Ovary (tissue), 3 donors: ENCODE measurements around the gene GNL2.

Source experiments
- CTCF ChIP-seq, 3 donors: fragments of 450-650 bp in 2 of 3; fragments of 200-600 bp in 1 of 3; IDR thresholded peaks; one replicate each; pipeline versions ENCODE4 v1.5.1 to v1.8.0; 2016 to 2022; ENCODE audit warnings: antibody characterized with exemption in 3 of 3, mild to moderate bottlenecking in 1 of 3
- EP300 ChIP-seq: sonication (generic); formaldehyde crosslinking; IDR thresholded peaks from one replicate; pipeline ENCODE4 v1.6.1; 2017; ENCODE audit warnings: antibody characterized with exemption
- donor health status: DM: no; HTN: no; CAD: no.

GRCh38 chr1:37588939-37589338 lies 6.8 kb downstream of the GNL2 start:
- no peak for TF ChIP-seq CTCF (IDR thresholded peaks at IDR 0.05)
- no peak for TF ChIP-seq EP300
